DOHH2 (cell line): ENCODE data around the gene LGALS1.

ENCODE experiments used
- EZH2phosphoT487 ChIP-seq: fragments of 200-600 bp; sonication (generic); IDR thresholded peaks from 2 replicates; pipeline ENCODE4 v1.6.1; 2017; ENCODE audit warnings: borderline replicate concordance, mild to moderate bottlenecking, antibody characterized with exemption, low read length, moderate library complexity, mixed read lengths
- TF ChIP-seq, protein P1 (sequence below): fragments of 200-600 bp; sonication (generic); IDR thresholded peaks from one replicate; pipeline ENCODE4 v1.5.1; 2014; ENCODE audit warnings: antibody characterized with exemption, mild to moderate bottlenecking, low read depth, low read length; ENCODE audit not compliant: poor library complexity, severe bottlenecking

DNA sequence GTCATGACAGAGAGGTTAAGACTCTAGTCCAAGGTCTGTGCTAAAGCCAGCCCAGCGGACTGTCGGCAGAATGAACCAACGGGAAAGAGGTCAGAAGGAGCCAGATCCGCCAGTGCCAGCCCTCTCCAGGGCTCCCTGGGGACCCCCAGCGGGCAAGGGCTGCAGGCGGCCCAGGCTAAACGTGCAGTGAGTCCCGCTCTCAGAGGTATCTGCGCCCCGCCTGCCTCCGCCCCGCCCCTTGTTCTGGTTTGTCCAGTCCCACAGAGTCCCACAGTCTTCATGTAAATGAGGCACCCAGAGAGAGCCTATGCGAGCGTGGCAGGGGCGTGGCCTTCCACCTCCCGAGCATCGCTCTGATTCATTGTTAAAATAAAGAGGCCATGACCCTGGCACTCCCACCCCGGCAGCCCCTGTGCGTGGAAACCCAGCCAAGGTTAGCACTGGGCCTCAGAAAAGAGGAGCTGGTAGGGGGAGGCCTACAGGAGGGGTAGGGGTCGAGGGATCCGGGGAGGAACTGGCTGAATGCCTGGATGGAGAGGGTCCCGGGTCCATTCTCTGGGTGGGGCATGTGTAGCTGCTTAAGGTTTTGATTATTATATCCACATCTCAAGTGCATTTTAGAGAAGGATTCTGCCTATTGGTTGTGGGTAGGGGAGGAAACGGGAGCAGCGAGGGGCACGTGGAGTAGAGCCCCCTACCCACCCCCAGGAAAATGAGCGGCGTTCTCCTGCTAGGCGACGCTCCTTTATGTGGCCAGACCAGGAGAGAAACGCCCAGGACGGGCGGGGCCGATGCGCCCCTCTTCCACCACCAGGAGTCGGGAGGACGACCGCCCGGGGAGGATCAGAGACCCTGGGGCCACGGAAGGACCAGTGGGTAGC lies 21.5 kb downstream of the LGALS1 start, which contains the start of gene TRIOBP:
- TF ChIP-seq, protein P1, sequence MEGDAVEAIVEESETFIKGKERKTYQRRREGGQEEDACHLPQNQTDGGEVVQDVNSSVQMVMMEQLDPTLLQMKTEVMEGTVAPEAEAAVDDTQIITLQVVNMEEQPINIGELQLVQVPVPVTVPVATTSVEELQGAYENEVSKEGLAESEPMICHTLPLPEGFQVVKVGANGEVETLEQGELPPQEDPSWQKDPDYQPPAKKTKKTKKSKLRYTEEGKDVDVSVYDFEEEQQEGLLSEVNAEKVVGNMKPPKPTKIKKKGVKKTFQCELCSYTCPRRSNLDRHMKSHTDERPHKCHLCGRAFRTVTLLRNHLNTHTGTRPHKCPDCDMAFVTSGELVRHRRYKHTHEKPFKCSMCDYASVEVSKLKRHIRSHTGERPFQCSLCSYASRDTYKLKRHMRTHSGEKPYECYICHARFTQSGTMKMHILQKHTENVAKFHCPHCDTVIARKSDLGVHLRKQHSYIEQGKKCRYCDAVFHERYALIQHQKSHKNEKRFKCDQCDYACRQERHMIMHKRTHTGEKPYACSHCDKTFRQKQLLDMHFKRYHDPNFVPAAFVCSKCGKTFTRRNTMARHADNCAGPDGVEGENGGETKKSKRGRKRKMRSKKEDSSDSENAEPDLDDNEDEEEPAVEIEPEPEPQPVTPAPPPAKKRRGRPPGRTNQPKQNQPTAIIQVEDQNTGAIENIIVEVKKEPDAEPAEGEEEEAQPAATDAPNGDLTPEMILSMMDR: peak; percentile 57
- no peak for TF ChIP-seq EZH2phosphoT487
